Measurements from ENCODE around the gene EXOC6. TPM values are rescaled to one million over a fixed set of nuclear protein-coding genes. Genes with fewer than 3 reads are reported as not detected.

EXOC6 gene
- polyA plus RNA-seq, 1 experiment: 23.8 TPM

- ChIA-PET POLR2A (no interaction called here), CTCF (interaction anchor here (1.2 to 1.4 kb wide), 2 partner anchors 10 to 33 kb away, joined by 4 to 5 read pairs; no protein-coding TSS in a partner anchor)
- no peaks in the 10 kb centered on the region; the same call in 1 of the 2 replicates for H3K27me3 ChIP-seq (ENCODE audit: control insufficient read depth, insufficient read depth, low read length)
- H3K4me3 ChIP-seq (ENCODE audit: low read depth, low read length): no peak overlapping the region
- no peak for DNase-seq (ENCODE audit: low read depth)
- H3K36me3 ChIP-seq (ENCODE audit: control insufficient read depth, insufficient read depth, low read length): no peaks in the 10 kb centered on the region
- no peak for TF ChIP-seq CTCF (IDR thresholded peaks at IDR 0.05; ENCODE audit: insufficient read depth, low read depth, low read length)
These were observed 38.5 kb upstream of the EXOC6 start for GRCh38 chr10:92809840-92810239.

GRCh38 chr10:92810934-92811532 is 37.3 kb upstream of the EXOC6 start:
- ChIA-PET POLR2A (no interaction called here), CTCF (no interaction called here)
- no peak for DNase-seq (ENCODE audit: low read depth)
- Histone ChIP-seq H3K27me3 (ENCODE audit: control insufficient read depth, insufficient read depth, low read length) (no peaks in the 10 kb centered on the region; the same call in 1 of the 2 replicates), H3K36me3 (ENCODE audit: control insufficient read depth, insufficient read depth, low read length) (no peaks in the 10 kb centered on the region), H3K4me3 (ENCODE audit: low read depth, low read length) (no peak overlapping the region)
- TF ChIP-seq CTCF (IDR thresholded peaks at IDR 0.05; ENCODE audit: insufficient read depth, low read depth, low read length): no peak

GRCh38 chr10:92811986-92812385 is 36.3 kb upstream of the EXOC6 start:
- H3K36me3 ChIP-seq (ENCODE audit: control insufficient read depth, insufficient read depth, low read length): no peaks in the 10 kb centered on the region
- H3K4me3 ChIP-seq (ENCODE audit: low read depth, low read length): no peak overlapping the region
- no peak for TF ChIP-seq CTCF (IDR thresholded peaks at IDR 0.05; ENCODE audit: insufficient read depth, low read depth, low read length)
- H3K27me3 ChIP-seq (ENCODE audit: control insufficient read depth, insufficient read depth, low read length): no peaks in the 10 kb centered on the region
- ChIA-PET CTCF (no interaction called here), POLR2A (no interaction called here)
- DNase-seq (ENCODE audit: low read depth): no peak

- no peaks in the 10 kb centered on the region for H3K36me3 ChIP-seq (ENCODE audit: control insufficient read depth, insufficient read depth, low read length)
- no peak overlapping the region for H3K4me3 ChIP-seq (ENCODE audit: low read depth, low read length)
- TF ChIP-seq CTCF (IDR thresholded peaks at IDR 0.05; ENCODE audit: insufficient read depth, low read depth, low read length): no peak
- ChIA-PET POLR2A (no interaction called here), CTCF (no interaction called here)
- H3K27me3 ChIP-seq (ENCODE audit: control insufficient read depth, insufficient read depth, low read length): no peaks in the 10 kb centered on the region
- DNase-seq (ENCODE audit: low read depth): no peak
These were observed 34.3 kb upstream of the EXOC6 start for GRCh38 chr10:92813979-92814378.

- no peaks in the 10 kb centered on the region for H3K27me3 ChIP-seq (ENCODE audit: control insufficient read depth, insufficient read depth, low read length)
- H3K4me3 ChIP-seq (ENCODE audit: low read depth, low read length): no peak overlapping the region
- no peaks in the 10 kb centered on the region for H3K36me3 ChIP-seq (ENCODE audit: control insufficient read depth, insufficient read depth, low read length)
- POLR2A ChIA-PET: no interaction called here
- no peak for TF ChIP-seq CTCF (IDR thresholded peaks at IDR 0.05; ENCODE audit: insufficient read depth, low read depth, low read length)
- no peak for DNase-seq (ENCODE audit: low read depth)
- CTCF ChIA-PET: interaction anchor here (1.1 kb wide), 2 partner anchors 12 to 22 kb away, joined by 3 to 4 read pairs; no protein-coding TSS in a partner anchor
These were observed 33.5 kb upstream of the EXOC6 start for GRCh38 chr10:92814790-92815189.

Measured in BJ (cell line).